Thoracic aorta (tissue), 2 donors: Measurements from ENCODE around the gene LINC00305. TPM values are rescaled to one million over a fixed set of nuclear protein-coding genes. Genes with fewer than 3 reads are reported as not detected.

ENCODE experiments used
- ATAC-seq: fragments of 150-250 bp; one replicate; pipeline ENCODE4 v1.8.0; 2017; ENCODE audit warnings: low read depth; ENCODE audit not compliant: insufficient number of reproducible peaks, low FRiP score
- DNase-seq: peaks from one replicate; pipeline ENCODE4 v3.0.0-alpha.2; 2020; ENCODE audit warnings: low spot score
- H3K27ac ChIP-seq, 2 donors: fragments of 200-600 bp; sonication (generic); 1 replicate in 1 of 2; 2 replicates in 1 of 2; pipeline ENCODE4 v1.5.1; 2016; ENCODE audit warnings: mild to moderate bottlenecking in 2 of 2, moderate library complexity in 2 of 2
- H3K27me3 ChIP-seq: fragments of 200-600 bp; sonication (generic); replicated peaks from 2 replicates; pipeline ENCODE4 v1.6.0; 2016; ENCODE audit warnings: mild to moderate bottlenecking; ENCODE audit not compliant: insufficient read depth
- H3K36me3 ChIP-seq: fragments of 200-600 bp; sonication (generic); one replicate; pipeline ENCODE4 v1.5.1; 2016
- H3K4me1 ChIP-seq, 2 donors: fragments of 200-600 bp; sonication (generic); 1 replicate in 1 of 2; 2 replicates in 1 of 2; pipeline versions ENCODE4 v1.5.1 to v1.6.0; 2016; ENCODE audit warnings: low read depth in 2 of 2, mild to moderate bottlenecking in 1 of 2; ENCODE audit not compliant: control insufficient read depth in 1 of 2
- H3K4me3 ChIP-seq: fragments of 200-600 bp; sonication (generic); 2 replicates; pipeline ENCODE4 v1.5.1; 2016; ENCODE audit warnings: mild to moderate bottlenecking
- H3K9me3 ChIP-seq: fragments of 200-600 bp; sonication (generic); 2 replicates; pipeline ENCODE4 v1.5.1; 2016
- total RNA-seq, 2 donors: library from RNA; depleted of rRNA; stranded (reverse); fragments of >200 nt; gene quantifications; one replicate each; pipeline versions ENCODE4 v1.1.0 to v1.2.3, GENCODE V29; 2016
- TF ChIP-seq, protein P1 (sequence below): fragments of 200-600 bp; sonication (generic); IDR thresholded peaks from one replicate; pipeline ENCODE4 v1.5.1; 2019; ENCODE audit warnings: antibody characterized with exemption

LINC00305 gene
- not detected for total RNA-seq

DNA sequence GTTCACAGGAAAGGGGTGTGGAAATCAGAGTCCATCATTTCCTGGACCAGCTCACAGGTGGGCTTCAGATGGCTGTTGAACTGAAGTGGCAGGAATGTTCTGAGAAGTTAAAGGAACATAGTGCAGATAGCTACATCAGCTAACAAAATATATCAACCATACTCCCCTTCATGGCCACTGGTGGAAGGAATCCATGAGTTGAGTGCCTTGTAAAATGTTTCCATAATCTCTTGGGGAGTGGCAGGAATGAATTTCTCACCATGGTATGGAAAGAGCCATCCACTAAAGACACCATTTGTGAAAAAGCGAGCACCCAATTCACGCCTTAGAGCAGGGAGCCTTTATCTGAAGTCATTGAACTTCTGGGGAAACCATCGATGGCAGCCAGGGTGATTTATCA lies at the start of gene LINC00305:
Gene LINC00305 (minus strand): TSS at position 101 of the 400 bp plus-strand sequence.
- ATAC-seq = no peak
- H3K36me3 ChIP-seq = no peaks in the 10 kb centered on the region

DNA sequence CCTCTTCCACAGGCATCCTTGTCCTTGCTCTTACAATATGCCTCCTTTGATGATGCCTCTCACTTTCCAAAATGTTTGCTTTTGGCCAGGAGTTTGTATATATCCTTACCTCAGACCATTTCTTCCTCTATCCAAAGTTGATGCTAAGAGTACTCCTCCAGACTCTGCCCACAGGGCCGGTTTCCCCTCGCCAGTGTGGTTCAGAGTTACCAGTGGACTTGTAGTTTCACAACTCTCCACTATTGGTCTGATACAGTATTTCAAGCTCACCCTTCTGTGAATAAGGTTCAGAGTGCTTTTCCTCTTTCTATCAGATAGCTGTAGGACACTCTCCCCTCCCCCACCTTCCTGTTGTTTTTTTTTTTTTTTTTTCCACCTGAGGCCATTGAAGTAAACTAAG lies 42.2 kb upstream of the LINC00305 start:
- Histone ChIP-seq H3K27me3 (no peaks in the 10 kb centered on the region), H3K36me3 (no peaks in the 10 kb centered on the region), H3K4me1 (no peaks in the 10 kb centered on the region), H3K27ac (no peak overlapping the region), H3K9me3 (no peaks in the 10 kb centered on the region), H3K4me3 (no peak overlapping the region)
- DNase-seq = no peak
- TF ChIP-seq, protein P1, sequence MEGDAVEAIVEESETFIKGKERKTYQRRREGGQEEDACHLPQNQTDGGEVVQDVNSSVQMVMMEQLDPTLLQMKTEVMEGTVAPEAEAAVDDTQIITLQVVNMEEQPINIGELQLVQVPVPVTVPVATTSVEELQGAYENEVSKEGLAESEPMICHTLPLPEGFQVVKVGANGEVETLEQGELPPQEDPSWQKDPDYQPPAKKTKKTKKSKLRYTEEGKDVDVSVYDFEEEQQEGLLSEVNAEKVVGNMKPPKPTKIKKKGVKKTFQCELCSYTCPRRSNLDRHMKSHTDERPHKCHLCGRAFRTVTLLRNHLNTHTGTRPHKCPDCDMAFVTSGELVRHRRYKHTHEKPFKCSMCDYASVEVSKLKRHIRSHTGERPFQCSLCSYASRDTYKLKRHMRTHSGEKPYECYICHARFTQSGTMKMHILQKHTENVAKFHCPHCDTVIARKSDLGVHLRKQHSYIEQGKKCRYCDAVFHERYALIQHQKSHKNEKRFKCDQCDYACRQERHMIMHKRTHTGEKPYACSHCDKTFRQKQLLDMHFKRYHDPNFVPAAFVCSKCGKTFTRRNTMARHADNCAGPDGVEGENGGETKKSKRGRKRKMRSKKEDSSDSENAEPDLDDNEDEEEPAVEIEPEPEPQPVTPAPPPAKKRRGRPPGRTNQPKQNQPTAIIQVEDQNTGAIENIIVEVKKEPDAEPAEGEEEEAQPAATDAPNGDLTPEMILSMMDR = no peak
- ATAC-seq = no peak

More for the DNA sequence above, at the start of gene LINC00305:
- DNase-seq = no peak
- Histone ChIP-seq H3K4me3 (no peak within 1 kb of the TSS), H3K27ac (no peak within 1 kb of the TSS), H3K27me3 (no peaks in the 10 kb centered on the region), H3K4me1 (no peaks in the 10 kb centered on the region), H3K9me3 (no peaks in the 10 kb centered on the region)
- TF ChIP-seq, protein P1 = no peak

DNA sequence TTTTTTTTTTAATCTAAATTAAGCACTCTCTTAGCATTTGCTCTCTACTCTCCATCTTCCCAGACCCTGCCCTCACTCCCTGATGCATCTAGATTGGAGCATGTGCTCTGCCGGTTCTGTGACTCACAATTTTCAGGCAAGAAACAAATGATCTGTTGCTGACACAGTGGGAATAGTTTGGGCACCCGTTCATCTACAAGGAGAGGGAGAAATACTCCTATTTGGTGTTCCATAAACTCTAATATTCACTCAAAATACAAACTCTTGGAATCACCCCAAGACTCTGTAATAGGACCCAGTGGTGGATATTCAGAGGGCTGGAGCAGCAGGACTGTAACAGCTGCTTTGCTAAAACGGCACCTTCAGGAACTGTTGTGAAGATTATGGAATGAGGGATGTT lies 37.1 kb upstream of the LINC00305 start:
- ATAC-seq = no peak
- H3K27me3 ChIP-seq = no peaks in the 10 kb centered on the region
- H3K4me1 ChIP-seq = no peaks in the 10 kb centered on the region
- no peak overlapping the region for H3K27ac ChIP-seq
- TF ChIP-seq, protein P1 = no peak
- H3K36me3 ChIP-seq = no peaks in the 10 kb centered on the region
- no peak overlapping the region for H3K4me3 ChIP-seq
- no peak for DNase-seq
- no peaks in the 10 kb centered on the region for H3K9me3 ChIP-seq

DNA sequence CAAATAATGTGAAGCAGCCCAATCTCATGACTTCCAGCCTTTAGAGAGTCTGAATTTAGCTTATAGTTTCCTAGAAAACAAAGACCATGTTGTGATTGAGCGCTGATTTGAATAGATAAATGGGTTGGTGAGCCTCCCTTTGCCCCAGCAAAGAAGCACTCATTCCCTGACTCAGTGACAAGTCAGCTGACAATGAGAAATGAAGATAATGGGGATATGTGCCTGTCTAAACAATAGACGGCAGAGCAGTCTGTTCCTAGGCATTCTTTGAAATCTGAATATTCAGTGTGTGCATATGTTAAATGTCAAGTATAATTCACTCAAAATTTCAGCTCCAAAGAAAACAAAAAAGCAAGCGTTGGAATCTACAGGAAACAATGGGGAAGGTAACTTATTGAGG lies 34.8 kb upstream of the LINC00305 start:
- DNase-seq = no peak
- no peak overlapping the region for H3K27ac ChIP-seq
- no peak for ATAC-seq
- no peaks in the 10 kb centered on the region for H3K27me3 ChIP-seq
- H3K4me3 ChIP-seq = no peak overlapping the region
- H3K36me3 ChIP-seq = no peaks in the 10 kb centered on the region
- H3K9me3 ChIP-seq = no peaks in the 10 kb centered on the region
- H3K4me1 ChIP-seq = no peaks in the 10 kb centered on the region
- TF ChIP-seq, protein P1 = no peak

DNA sequence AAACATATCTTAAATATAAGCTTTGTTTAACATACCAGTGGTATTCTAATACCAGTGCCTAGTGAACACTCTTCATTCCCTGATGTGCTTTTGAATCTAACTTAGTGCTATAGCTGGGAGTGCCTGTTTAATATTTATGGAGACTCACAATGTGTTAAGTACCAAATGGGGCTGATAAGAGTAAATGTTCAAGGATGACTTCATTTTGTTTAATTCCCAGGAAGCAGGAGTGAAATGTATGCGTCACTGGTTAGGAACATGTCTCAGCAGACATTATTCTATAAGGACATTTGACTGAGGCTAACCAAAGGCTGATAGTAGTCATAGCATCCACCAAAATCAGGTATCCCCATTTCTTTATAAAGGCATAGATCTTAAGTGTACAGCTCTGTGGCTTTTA lies 31.7 kb upstream of the LINC00305 start:
- H3K36me3 ChIP-seq = no peaks in the 10 kb centered on the region
- TF ChIP-seq, protein P1 = no peak
- DNase-seq (no peak), ATAC-seq (no peak)
- H3K4me1 ChIP-seq = no peaks in the 10 kb centered on the region
- H3K4me3 ChIP-seq = no peak overlapping the region
- no peaks in the 10 kb centered on the region for H3K9me3 ChIP-seq
- no peak overlapping the region for H3K27ac ChIP-seq
- no peaks in the 10 kb centered on the region for H3K27me3 ChIP-seq
